ENCODE data around the gene LYZL1. TPM values are rescaled to one million over a fixed set of nuclear protein-coding genes. Genes with fewer than 3 reads are reported as not detected.
A peak's percentile ranks its signal among the peaks of the same experiment; 100 is the strongest.

The LYZL1 gene
- total RNA-seq, 1 experiment from 2014 or later: not detected

- Mint-ChIP-seq H3K4me3 (no peak overlapping the region), H3K9me3 (peaks cover 72% of the 10 kb centered on the region), H3K27me3 (ENCODE audit: low read depth) (no peaks in the 10 kb centered on the region), H3K36me3 (peaks cover 55% of the 10 kb centered on the region), H3K4me1 (peaks cover 7% of the 10 kb centered on the region), H3K27ac (no peak overlapping the region)
- TF ChIP-seq NR2C2 (CRISPR knock-in tag; IDR thresholded peaks at IDR 0.05) (no peak), ZNF317 (CRISPR knock-in tag; IDR thresholded peaks at IDR 0.05; ENCODE audit: borderline replicate concordance, low read depth) (peak; percentile 90), ESRRA (CRISPR knock-in tag; IDR thresholded peaks at IDR 0.05; ENCODE audit: borderline replicate concordance) (no peak), NFATC4 (CRISPR knock-in tag; IDR thresholded peaks at IDR 0.05) (no peak), ZNF219 (CRISPR knock-in tag; IDR thresholded peaks at IDR 0.05; ENCODE audit: borderline replicate concordance) (no peak), SP1 (CRISPR knock-in tag; conservative IDR thresholded peaks at IDR 0.05) (no peak)
- DNase-seq (ENCODE audit: low spot score): no peak
- ATAC-seq: no peak
- ChIA-PET POLR2A (no interaction called here), CTCF (no interaction called here)
These were observed 8.8 kb downstream of the LYZL1 start for GRCh38 chr10:29297678-29298077.

DNA sequence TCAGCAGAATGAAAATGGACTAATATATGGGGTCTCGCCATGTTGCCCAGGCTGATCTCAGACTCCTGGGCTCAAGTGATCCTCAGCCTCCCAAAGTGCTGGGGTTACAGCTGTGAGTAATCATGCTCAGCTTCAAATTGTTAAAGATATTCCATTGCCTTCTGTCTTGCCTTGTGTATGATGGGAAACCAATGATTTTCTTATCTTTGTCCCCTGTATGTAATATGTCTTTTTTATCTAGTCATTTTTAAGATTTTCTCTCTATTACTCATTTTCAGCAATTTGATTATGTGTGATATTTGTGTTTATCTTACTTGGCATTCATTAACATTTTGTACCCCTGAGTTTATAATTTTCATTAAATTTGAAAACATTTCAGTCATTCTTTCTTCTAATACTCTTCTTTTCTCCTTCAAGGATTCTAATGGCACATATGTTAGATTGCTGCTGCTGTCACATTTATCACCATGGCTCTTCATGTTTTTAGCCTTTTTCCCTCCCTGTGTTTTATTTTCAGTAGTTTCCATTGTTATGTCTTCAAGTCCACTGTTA lies 12.6 kb downstream of the LYZL1 start:
- ATAC-seq (no peak), DNase-seq (ENCODE audit: low spot score) (no peak)
- no peaks in the 10 kb centered on the region for H3K27me3 Mint-ChIP-seq (ENCODE audit: low read depth)
- ChIA-PET CTCF (interaction anchor here (3.4 kb wide), 1 partner anchor 169 kb away, joined by 22 read pairs; no protein-coding TSS in a partner anchor), POLR2A (no interaction called here)
- H3K27ac Mint-ChIP-seq: no peak overlapping the region
- peaks cover 47% of the 10 kb centered on the region for H3K36me3 Mint-ChIP-seq
- H3K4me3 Mint-ChIP-seq: no peak overlapping the region
- peaks cover 50% of the 10 kb centered on the region for H3K9me3 Mint-ChIP-seq
- H3K4me1 Mint-ChIP-seq: peaks cover 26% of the 10 kb centered on the region
- TF ChIP-seq TCF7 (CRISPR knock-in tag; IDR thresholded peaks at IDR 0.05; ENCODE audit: low read depth): no peak
- TF ChIP-seq, protein P1, sequence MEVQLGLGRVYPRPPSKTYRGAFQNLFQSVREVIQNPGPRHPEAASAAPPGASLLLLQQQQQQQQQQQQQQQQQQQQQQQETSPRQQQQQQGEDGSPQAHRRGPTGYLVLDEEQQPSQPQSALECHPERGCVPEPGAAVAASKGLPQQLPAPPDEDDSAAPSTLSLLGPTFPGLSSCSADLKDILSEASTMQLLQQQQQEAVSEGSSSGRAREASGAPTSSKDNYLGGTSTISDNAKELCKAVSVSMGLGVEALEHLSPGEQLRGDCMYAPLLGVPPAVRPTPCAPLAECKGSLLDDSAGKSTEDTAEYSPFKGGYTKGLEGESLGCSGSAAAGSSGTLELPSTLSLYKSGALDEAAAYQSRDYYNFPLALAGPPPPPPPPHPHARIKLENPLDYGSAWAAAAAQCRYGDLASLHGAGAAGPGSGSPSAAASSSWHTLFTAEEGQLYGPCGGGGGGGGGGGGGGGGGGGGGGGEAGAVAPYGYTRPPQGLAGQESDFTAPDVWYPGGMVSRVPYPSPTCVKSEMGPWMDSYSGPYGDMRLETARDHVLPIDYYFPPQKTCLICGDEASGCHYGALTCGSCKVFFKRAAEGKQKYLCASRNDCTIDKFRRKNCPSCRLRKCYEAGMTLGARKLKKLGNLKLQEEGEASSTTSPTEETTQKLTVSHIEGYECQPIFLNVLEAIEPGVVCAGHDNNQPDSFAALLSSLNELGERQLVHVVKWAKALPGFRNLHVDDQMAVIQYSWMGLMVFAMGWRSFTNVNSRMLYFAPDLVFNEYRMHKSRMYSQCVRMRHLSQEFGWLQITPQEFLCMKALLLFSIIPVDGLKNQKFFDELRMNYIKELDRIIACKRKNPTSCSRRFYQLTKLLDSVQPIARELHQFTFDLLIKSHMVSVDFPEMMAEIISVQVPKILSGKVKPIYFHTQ (CRISPR knock-in tag; IDR thresholded peaks at IDR 0.05): no peak
- TF ChIP-seq, protein P2, sequence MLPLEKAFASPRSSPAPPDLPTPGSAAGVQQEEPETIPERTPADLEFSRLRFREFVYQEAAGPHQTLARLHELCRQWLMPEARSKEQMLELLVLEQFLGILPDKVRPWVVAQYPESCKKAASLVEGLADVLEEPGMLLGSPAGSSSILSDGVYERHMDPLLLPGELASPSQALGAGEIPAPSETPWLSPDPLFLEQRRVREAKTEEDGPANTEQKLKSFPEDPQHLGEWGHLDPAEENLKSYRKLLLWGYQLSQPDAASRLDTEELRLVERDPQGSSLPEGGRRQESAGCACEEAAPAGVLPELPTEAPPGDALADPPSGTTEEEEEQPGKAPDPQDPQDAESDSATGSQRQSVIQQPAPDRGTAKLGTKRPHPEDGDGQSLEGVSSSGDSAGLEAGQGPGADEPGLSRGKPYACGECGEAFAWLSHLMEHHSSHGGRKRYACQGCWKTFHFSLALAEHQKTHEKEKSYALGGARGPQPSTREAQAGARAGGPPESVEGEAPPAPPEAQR (CRISPR knock-in tag; IDR thresholded peaks at IDR 0.05): no peak
- TF ChIP-seq IRF1 (CRISPR knock-in tag; IDR thresholded peaks at IDR 0.05): no peak
- TF ChIP-seq, protein P3, sequence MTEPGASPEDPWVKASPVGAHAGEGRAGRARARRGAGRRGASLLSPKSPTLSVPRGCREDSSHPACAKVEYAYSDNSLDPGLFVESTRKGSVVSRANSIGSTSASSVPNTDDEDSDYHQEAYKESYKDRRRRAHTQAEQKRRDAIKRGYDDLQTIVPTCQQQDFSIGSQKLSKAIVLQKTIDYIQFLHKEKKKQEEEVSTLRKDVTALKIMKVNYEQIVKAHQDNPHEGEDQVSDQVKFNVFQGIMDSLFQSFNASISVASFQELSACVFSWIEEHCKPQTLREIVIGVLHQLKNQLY (CRISPR knock-in tag; IDR thresholded peaks at IDR 0.05): no peak
- no peak for TF ChIP-seq HMGA2 (CRISPR knock-in tag; IDR thresholded peaks at IDR 0.05)
- TF ChIP-seq NR1H2 (CRISPR knock-in tag; IDR thresholded peaks at IDR 0.05): no peak
- TF ChIP-seq, protein P4, sequence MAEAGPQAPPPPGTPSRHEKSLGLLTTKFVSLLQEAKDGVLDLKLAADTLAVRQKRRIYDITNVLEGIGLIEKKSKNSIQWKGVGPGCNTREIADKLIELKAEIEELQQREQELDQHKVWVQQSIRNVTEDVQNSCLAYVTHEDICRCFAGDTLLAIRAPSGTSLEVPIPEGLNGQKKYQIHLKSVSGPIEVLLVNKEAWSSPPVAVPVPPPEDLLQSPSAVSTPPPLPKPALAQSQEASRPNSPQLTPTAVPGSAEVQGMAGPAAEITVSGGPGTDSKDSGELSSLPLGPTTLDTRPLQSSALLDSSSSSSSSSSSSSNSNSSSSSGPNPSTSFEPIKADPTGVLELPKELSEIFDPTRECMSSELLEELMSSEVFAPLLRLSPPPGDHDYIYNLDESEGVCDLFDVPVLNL (CRISPR knock-in tag; IDR thresholded peaks at IDR 0.05; ENCODE audit: borderline replicate concordance, low read depth): no peak
- no peak for TF ChIP-seq ZNF423 (CRISPR knock-in tag; IDR thresholded peaks at IDR 0.05)
- no peak for TF ChIP-seq FOXJ3 (CRISPR knock-in tag; IDR thresholded peaks at IDR 0.05; ENCODE audit: borderline replicate concordance)
- no peak for TF ChIP-seq GRHL2 (CRISPR knock-in tag; IDR thresholded peaks at IDR 0.05; ENCODE audit: insufficient replicate concordance, severe bottlenecking)
- TF ChIP-seq ZNF425 (CRISPR knock-in tag; conservative IDR thresholded peaks at IDR 0.05): no peak
- TF ChIP-seq, protein P5, sequence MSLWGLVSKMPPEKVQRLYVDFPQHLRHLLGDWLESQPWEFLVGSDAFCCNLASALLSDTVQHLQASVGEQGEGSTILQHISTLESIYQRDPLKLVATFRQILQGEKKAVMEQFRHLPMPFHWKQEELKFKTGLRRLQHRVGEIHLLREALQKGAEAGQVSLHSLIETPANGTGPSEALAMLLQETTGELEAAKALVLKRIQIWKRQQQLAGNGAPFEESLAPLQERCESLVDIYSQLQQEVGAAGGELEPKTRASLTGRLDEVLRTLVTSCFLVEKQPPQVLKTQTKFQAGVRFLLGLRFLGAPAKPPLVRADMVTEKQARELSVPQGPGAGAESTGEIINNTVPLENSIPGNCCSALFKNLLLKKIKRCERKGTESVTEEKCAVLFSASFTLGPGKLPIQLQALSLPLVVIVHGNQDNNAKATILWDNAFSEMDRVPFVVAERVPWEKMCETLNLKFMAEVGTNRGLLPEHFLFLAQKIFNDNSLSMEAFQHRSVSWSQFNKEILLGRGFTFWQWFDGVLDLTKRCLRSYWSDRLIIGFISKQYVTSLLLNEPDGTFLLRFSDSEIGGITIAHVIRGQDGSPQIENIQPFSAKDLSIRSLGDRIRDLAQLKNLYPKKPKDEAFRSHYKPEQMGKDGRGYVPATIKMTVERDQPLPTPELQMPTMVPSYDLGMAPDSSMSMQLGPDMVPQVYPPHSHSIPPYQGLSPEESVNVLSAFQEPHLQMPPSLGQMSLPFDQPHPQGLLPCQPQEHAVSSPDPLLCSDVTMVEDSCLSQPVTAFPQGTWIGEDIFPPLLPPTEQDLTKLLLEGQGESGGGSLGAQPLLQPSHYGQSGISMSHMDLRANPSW (CRISPR knock-in tag; conservative IDR thresholded peaks at IDR 0.05; ENCODE audit: low read depth): no peak
- TF ChIP-seq PREB (CRISPR knock-in tag; IDR thresholded peaks at IDR 0.05; ENCODE audit: borderline replicate concordance): no peak
